ENCODE data around the gene STIM1. TPM values are rescaled to one million over a fixed set of nuclear protein-coding genes. Genes with fewer than 3 reads are reported as not detected.

STIM1 gene
- total RNA-seq, 4 donors from 2014 or later: 65.2 to 150 (median 92.6) TPM

DNA sequence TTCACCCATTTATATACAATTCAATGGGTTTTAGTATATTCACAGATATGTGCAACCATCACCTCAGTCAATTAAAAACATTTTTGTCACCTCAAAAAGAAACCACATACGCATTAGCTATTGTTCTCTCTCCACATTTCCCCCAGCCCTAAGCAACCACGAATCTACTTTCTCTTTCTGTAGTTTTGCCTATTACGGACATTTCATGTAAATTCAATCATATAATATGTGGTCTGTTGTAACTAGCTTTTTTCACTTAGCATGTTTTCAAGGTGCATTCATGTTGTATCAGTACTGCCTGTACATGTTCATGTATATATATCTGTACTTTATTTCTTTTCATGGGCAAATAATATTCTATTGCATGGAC is 134.4 kb downstream of the STIM1 start:
- Histone ChIP-seq H3K36me3 (no peaks in the 10 kb centered on the region), H3K4me3 (no peak overlapping the region), H3K4me1 (peaks cover 1 to 58% (median 48%) of the 10 kb centered on the region in 4 donors), H3K27me3 (no peaks in the 10 kb centered on the region), H3K9me3 (peaks cover 0 to 15% (median 4%) of the 10 kb centered on the region in 4 donors), H3K27ac (replicated peaks in 1 of 4) (peak overlapping the region in 1 of 4 donors; percentile 61)
- TF ChIP-seq POLR2AphosphoS5 (IDR thresholded peaks at IDR 0.05) (no peak), CTCF (IDR thresholded peaks at IDR 0.05) (no peak), EP300 (IDR thresholded peaks at IDR 0.05) (no peak), POLR2A (IDR thresholded peaks at IDR 0.05; ENCODE audit: low read depth) (no peak)
- DNase-seq (ENCODE audit: extremely low spot score): no peak
- intact Hi-C loops (cut with DNase I): loop anchor here (10.0 kb wide), 2 partner anchors 75 to 135 kb away; partner anchors contain the start of gene STIM1
- 94% methylated on average over 3 of the region's 3 CpGs for WGBS

- intact Hi-C loops (cut with DNase I): no loop called here
- Histone ChIP-seq H3K4me3 (no peak overlapping the region), H3K27ac (replicated peaks in 1 of 4) (no peak overlapping the region), H3K27me3 (no peaks in the 10 kb centered on the region), H3K36me3 (no peaks in the 10 kb centered on the region), H3K4me1 (peaks cover 0 to 53% (median 43%) of the 10 kb centered on the region in 4 donors), H3K9me3 (peaks cover 0 to 15% (median 4%) of the 10 kb centered on the region in 4 donors)
- TF ChIP-seq EP300 (IDR thresholded peaks at IDR 0.05) (no peak), CTCF (IDR thresholded peaks at IDR 0.05) (no peak), POLR2A (IDR thresholded peaks at IDR 0.05; ENCODE audit: low read depth) (no peak), POLR2AphosphoS5 (IDR thresholded peaks at IDR 0.05) (no peak)
- DNase-seq (ENCODE audit: extremely low spot score): no peak
These were observed 134.9 kb downstream of the STIM1 start for GRCh38 chr11:3990406-3990805.

GRCh38 chr11:3992964-3993363 is 137.5 kb downstream of the STIM1 start:
- H3K27me3 ChIP-seq: no peaks in the 10 kb centered on the region
- 100% methylated on average over 1 of the region's 1 CpG for WGBS
- intact Hi-C loops (cut with DNase I): no loop called here
- no peak overlapping the region for H3K4me3 ChIP-seq
- DNase-seq (ENCODE audit: extremely low spot score): no peak
- peaks cover 14 to 43% (median 36%) of the 10 kb centered on the region in 4 donors for H3K4me1 ChIP-seq
- no peaks in the 10 kb centered on the region for H3K36me3 ChIP-seq
- no peak overlapping the region for H3K27ac ChIP-seq (replicated peaks in 1 of 4)
- TF ChIP-seq POLR2AphosphoS5 (IDR thresholded peaks at IDR 0.05) (no peak), CTCF (IDR thresholded peaks at IDR 0.05) (no peak), POLR2A (IDR thresholded peaks at IDR 0.05; ENCODE audit: low read depth) (no peak), EP300 (IDR thresholded peaks at IDR 0.05) (no peak)
- peaks cover 0 to 15% (median 4%) of the 10 kb centered on the region in 4 donors for H3K9me3 ChIP-seq

DNA sequence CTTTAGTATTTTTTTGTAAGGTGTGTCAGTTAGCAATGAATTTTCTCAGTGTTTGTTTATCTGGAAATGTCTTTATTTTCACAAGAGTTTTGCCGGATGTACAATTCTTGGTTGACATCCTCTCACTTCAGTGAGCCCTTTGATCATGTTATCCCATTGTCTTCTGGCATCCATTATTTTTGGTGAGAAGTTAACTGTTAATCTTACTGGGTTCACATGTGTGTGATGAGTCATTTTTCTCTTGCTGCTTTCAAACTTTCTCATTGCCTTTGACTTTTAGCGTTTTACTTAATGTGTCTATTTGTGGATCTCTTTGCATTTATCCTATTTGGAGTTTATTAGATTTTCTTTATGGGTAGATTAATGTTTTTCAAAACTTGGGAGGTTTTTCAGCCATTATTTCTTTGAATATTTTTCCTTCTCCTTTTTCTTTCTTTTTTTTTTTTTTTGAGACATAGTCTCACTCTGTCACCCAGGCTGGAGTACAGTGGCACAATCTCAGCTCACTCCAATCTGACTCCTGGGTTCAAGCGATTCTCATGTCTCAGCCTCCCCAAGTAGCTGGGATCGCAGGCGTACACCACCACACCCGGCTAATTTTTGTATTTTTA is 138.7 kb downstream of the STIM1 start:
- Histone ChIP-seq H3K27me3 (no peaks in the 10 kb centered on the region), H3K4me1 (peaks cover 14 to 32% (median 28%) of the 10 kb centered on the region in 4 donors), H3K27ac (replicated peaks in 1 of 4) (no peak overlapping the region), H3K4me3 (no peak overlapping the region), H3K9me3 (peaks cover 0 to 15% (median 4%) of the 10 kb centered on the region in 4 donors), H3K36me3 (no peaks in the 10 kb centered on the region)
- intact Hi-C loops (cut with DNase I): no loop called here
- no peak for DNase-seq (ENCODE audit: extremely low spot score)
- no peak for TF ChIP-seq EP300 (IDR thresholded peaks at IDR 0.05)
- TF ChIP-seq POLR2A (IDR thresholded peaks at IDR 0.05; ENCODE audit: low read depth): no peak
- TF ChIP-seq POLR2AphosphoS5 (IDR thresholded peaks at IDR 0.05): no peak
- no peak for TF ChIP-seq CTCF (IDR thresholded peaks at IDR 0.05)
- WGBS: 94% methylated on average over 6 of the region's 6 CpGs

DNA sequence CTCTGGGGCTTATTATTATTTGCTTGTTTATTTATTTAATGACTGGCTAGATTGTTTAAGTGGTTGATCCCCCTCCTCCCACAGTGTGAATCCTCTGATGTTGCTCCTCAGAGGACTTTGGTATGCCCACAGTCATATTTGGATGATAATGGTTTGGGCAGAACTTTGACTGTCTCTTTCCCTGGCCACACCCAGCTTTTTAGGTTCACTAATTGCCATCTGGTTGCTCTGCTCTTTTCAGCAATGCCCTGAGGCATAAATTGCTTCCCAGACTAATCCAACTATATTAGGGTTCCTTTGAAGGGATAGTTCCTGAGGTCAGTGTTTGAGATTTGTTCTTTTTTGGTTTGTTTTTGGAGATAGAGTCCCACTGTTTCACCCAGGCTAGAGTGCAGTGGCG is 139.8 kb downstream of the STIM1 start:
- Histone ChIP-seq H3K4me3 (no peak overlapping the region), H3K9me3 (peaks cover 0 to 15% (median 4%) of the 10 kb centered on the region in 4 donors), H3K4me1 (peaks cover 14 to 25% (median 23%) of the 10 kb centered on the region in 4 donors), H3K36me3 (no peaks in the 10 kb centered on the region), H3K27me3 (no peaks in the 10 kb centered on the region), H3K27ac (replicated peaks in 1 of 4) (no peak overlapping the region)
- 95% methylated on average over 1 of the region's 1 CpG for WGBS
- intact Hi-C loops (cut with DNase I): no loop called here
- TF ChIP-seq CTCF (IDR thresholded peaks at IDR 0.05) (no peak), EP300 (IDR thresholded peaks at IDR 0.05) (no peak), POLR2AphosphoS5 (IDR thresholded peaks at IDR 0.05) (no peak), POLR2A (IDR thresholded peaks at IDR 0.05; ENCODE audit: low read depth) (no peak)
- DNase-seq (ENCODE audit: extremely low spot score): no peak

Data from esophagus muscularis mucosa (tissue), 4 donors.